ENCODE data around the gene FILIP1L. TPM values are rescaled to one million over a fixed set of nuclear protein-coding genes. Genes with fewer than 3 reads are reported as not detected.
A peak's percentile ranks its signal among the peaks of the same experiment; 100 is the strongest.

The FILIP1L gene
- total RNA-seq, 2 donors from 2014 or later, result 97.0 to 112 TPM

DNA sequence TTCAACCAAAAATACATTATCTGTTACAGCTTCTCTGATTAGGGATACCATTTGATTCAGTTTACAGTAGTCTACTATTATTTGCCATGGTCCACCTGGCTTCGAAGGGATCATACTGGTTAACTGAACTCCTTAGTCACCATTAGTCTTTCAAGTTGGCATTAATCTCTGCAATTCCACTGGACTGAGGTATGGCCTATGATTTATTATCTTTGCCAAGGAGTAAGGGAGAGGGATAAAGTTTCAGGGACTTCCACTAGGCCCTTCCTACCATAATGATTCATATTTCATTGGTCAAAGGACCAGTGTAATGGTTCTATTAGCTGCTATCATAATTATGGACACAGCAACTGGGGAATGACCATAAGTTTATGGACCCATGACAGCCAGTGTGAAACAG is 303.9 kb downstream of the FILIP1L start:
- H3K4me1 ChIP-seq, result peaks cover 0 to 4% of the 10 kb centered on the region in 2 donors
- H3K36me3 ChIP-seq, result no peaks in the 10 kb centered on the region
- H3K27ac ChIP-seq, result no peak overlapping the region
- H3K9me3 ChIP-seq, result peaks cover 0 to 2% of the 10 kb centered on the region in 2 donors
- no peaks in the 10 kb centered on the region for H3K27me3 ChIP-seq
- no peak overlapping the region for H3K4me3 ChIP-seq
- TF ChIP-seq, protein P1, sequence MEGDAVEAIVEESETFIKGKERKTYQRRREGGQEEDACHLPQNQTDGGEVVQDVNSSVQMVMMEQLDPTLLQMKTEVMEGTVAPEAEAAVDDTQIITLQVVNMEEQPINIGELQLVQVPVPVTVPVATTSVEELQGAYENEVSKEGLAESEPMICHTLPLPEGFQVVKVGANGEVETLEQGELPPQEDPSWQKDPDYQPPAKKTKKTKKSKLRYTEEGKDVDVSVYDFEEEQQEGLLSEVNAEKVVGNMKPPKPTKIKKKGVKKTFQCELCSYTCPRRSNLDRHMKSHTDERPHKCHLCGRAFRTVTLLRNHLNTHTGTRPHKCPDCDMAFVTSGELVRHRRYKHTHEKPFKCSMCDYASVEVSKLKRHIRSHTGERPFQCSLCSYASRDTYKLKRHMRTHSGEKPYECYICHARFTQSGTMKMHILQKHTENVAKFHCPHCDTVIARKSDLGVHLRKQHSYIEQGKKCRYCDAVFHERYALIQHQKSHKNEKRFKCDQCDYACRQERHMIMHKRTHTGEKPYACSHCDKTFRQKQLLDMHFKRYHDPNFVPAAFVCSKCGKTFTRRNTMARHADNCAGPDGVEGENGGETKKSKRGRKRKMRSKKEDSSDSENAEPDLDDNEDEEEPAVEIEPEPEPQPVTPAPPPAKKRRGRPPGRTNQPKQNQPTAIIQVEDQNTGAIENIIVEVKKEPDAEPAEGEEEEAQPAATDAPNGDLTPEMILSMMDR (IDR thresholded peaks at IDR 0.05), result no peak
- DNase-seq (ENCODE audit: low spot score), result no peak

DNA sequence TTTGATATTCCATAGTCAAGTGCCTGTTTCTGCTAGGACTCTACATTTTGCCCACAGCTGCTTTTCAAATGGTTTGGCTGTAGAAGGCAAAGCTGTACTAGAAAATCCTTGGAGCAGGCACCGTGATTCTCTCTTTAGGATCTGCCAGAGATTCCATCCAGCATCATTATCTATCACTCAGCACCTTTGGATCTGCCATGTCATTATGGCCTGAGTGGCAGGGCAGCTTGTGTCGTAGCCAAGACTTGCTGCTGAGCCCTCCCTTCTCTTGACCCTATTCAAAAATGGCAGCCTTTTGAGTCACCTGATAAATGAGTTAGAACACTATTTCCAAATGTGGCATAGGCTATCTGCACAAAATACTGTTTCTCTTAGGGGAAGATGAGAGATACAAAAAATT is 304.7 kb downstream of the FILIP1L start:
- H3K27ac ChIP-seq, result no peak overlapping the region
- no peaks in the 10 kb centered on the region for H3K27me3 ChIP-seq
- peaks cover 0 to 10% of the 10 kb centered on the region in 2 donors for H3K9me3 ChIP-seq
- no peaks in the 10 kb centered on the region for H3K36me3 ChIP-seq
- H3K4me3 ChIP-seq, result no peak overlapping the region
- peaks cover 0 to 4% of the 10 kb centered on the region in 2 donors for H3K4me1 ChIP-seq
- DNase-seq (ENCODE audit: low spot score), result no peak
- TF ChIP-seq, protein P1 (IDR thresholded peaks at IDR 0.05), result no peak

DNA sequence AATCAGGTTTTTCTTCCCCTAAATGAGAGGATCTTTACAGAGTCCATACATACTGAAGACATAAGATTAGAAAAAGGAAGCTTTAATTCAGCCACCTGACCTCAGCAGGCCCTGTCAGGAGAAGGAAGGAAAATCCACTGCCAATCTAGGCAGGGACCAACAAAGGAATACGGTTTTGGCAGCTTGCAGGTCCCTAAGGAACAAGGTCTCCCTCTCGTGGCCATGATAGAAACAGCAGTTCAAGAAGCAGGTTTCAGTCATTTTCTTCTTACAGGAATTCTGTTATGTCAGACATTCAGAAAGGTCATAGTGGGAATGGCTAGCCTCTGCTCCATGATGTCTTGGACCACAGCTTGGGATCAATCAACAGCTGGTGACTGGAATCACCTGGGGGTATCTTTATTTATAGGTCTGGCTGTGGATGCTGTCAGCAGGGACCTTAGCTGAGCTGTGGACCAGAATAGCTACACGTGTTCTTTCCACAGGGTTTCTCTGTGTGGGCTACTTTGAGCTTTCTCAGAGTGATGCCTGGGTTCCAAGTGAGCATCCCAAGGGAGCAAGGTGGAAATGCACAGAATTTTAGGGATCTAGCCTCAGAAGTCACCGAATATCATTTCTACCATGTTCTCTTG is 306.0 kb downstream of the FILIP1L start:
- no peak for DNase-seq (ENCODE audit: low spot score)
- Histone ChIP-seq H3K27me3 (no peaks in the 10 kb centered on the region), H3K27ac (no peak overlapping the region), H3K4me1 (peaks cover 0 to 4% of the 10 kb centered on the region in 2 donors), H3K4me3 (no peak overlapping the region), H3K36me3 (no peaks in the 10 kb centered on the region), H3K9me3 (peaks cover 0 to 11% of the 10 kb centered on the region in 2 donors)
- TF ChIP-seq, protein P1 (IDR thresholded peaks at IDR 0.05), result peak; percentile 67 to 78

DNA sequence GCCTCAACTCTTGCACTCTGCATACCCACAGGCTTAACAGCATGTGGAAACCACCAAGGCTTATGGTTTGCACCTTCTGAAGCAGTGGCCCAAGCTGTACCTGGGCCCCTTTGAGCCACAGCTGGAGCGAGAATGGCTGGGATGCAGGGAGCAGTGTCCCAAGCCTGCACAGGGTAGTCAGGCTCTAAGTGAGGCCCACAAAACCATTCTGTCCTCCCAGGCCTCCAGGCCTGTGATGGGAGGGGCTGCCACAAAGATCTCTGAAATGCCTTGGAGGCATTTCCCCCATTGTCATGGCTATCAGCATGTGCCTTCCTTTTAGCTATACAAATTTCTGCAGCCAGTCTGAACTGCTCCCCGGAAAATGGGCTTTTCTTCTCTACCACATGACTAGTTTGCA is 309.1 kb downstream of the FILIP1L start:
- DNase-seq (ENCODE audit: low spot score), result no peak
- TF ChIP-seq, protein P1 (IDR thresholded peaks at IDR 0.05), result no peak
- H3K27me3 ChIP-seq, result no peaks in the 10 kb centered on the region
- peaks cover 0 to 4% of the 10 kb centered on the region in 2 donors for H3K4me1 ChIP-seq
- no peak overlapping the region for H3K4me3 ChIP-seq
- no peak overlapping the region for H3K27ac ChIP-seq
- peaks cover 0 to 11% of the 10 kb centered on the region in 2 donors for H3K9me3 ChIP-seq
- no peaks in the 10 kb centered on the region for H3K36me3 ChIP-seq

DNA sequence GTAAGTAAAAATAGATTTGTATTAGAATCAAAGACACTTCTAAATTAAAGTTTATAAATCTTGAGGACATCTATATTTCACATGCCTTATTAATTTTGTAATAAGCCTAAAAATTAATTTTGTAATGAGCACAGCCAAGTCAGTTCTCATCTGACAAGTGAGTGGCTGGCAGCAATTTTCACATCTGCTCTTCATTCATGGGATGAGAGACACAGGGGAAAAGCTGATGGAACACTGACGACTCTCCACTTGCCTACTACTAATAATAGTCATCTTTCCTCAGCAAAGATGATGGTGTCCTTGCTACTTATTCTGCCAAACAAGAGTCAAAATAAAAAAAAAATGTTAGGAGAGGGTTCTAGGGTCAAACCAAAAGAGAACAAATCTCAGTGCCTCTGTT is 311.0 kb downstream of the FILIP1L start:
- Histone ChIP-seq H3K27me3 (no peaks in the 10 kb centered on the region), H3K27ac (no peak overlapping the region), H3K36me3 (no peaks in the 10 kb centered on the region), H3K4me1 (no peaks in the 10 kb centered on the region), H3K4me3 (no peak overlapping the region), H3K9me3 (peaks cover 0 to 11% of the 10 kb centered on the region in 2 donors)
- DNase-seq (ENCODE audit: low spot score), result no peak
- TF ChIP-seq, protein P1 (IDR thresholded peaks at IDR 0.05), result no peak

DNA sequence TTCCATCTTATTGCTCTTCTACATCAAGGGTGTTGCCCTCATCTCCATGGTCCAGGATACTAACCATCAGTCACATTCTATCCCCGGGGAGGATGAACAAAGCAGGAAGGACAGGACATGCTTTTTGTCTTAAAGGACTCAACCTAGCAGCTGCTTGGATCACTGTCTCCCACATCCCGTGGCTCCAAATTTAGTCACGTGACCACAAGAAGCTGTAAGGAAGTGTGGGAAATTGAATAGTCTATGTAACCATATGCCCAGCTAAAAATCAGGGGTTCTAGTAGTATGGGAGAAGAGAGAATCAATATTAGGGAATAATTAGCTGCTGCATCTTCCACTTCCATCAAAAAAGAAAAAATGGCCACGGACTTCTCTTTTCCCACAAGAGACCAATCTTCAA is 314.9 kb downstream of the FILIP1L start:
- H3K9me3 ChIP-seq, result no peaks in the 10 kb centered on the region
- H3K27ac ChIP-seq, result no peak overlapping the region
- no peak for DNase-seq (ENCODE audit: low spot score)
- H3K27me3 ChIP-seq, result no peaks in the 10 kb centered on the region
- H3K4me3 ChIP-seq, result no peak overlapping the region
- H3K4me1 ChIP-seq, result no peaks in the 10 kb centered on the region
- no peaks in the 10 kb centered on the region for H3K36me3 ChIP-seq
- TF ChIP-seq, protein P1 (IDR thresholded peaks at IDR 0.05), result no peak

Measured in right atrium auricular region (tissue), 2 donors.